SIG-M5 (cell line): ENCODE data around the gene NR3C1.

Source experiments
- DNase-seq: peaks from one replicate; lab custom pipeline; 2025; lab: John Stamatoyannopoulos, UW

NR3C1 gene

DNA sequence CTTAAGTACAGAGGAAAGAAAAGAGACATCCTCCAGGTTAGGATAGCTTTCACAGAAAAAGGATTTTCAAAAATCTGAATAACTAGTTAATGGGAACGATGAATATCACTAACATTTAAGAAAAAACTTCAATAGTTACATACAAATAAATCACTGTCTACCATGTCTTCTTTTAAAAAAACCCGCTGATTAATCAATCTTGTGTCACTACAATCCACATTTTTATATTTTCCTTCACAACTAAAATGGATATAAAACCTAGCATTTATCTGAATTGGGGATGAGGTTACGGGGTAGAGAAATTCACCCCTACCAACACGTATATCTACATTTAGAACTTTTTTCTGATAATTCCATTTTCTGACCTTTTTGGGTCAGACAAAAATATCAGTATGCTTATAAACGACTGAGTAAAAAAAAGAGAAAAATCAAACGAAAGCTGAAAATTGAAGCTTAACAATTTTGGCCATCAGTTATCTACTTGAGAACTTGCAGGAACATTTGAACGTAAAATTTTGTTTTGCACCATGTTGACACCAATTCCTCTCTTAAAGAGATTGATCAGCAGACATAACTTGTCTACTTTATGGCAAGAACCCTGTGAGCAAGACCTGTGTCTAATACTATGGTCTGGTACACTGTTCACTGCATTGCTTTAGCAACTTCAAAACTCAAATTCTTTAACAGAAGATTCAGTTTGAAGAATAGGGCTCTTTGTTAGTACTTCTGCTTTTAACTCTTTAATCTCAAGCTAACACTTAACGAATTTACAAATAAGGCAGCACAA lies 4.8 kb downstream of the NR3C1 start:
- no peak for DNase-seq

DNA sequence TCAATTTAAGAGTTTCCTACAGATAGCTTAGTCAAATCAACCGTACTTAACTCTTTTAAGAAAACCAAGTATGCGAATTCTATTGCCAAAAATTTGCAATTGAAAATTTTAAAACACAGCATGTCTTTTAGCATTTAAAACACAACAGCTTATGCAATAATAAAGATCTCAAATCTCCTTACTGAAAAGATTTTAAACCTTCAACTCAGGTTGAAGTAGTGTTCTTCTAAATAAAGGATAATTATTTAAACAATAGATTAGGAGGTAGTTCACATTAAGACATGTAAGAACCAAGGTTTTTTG lies 5.5 kb downstream of the NR3C1 start:
- DNase-seq, result no peak

DNA sequence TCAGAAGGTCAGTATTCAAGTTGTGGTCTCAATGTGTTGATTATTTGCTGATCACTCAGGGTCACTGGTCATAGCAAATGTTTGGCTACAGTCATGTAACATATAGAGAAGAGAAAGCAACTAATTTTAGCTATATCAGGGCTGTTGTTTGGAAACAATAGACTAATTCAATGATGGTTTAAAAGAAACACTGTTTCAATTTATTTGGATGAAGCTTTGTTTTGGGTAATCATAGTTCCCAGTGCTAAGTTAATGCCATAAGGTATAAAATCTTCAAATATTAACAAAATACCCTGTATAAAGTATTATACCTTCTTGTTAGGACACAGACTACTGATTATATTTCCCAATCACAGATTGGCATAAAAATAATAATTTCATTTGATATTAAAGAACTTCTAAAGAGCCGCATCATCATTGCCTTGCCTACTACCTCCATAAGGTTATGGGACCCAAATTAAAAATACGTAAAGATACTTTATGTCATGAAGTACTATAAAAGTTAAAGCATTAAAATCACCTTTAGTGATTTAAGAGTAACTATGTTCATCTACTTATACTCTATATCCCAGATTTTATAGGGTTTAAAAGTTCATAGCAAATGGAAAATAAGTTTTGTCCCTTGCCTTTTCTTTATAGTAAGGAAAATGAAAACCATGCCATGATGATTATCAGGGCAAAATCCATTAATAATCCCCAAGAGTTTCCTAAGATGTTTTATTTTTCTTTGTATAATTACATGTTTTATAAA lies 6.0 kb downstream of the NR3C1 start:
- no peak for DNase-seq

DNA sequence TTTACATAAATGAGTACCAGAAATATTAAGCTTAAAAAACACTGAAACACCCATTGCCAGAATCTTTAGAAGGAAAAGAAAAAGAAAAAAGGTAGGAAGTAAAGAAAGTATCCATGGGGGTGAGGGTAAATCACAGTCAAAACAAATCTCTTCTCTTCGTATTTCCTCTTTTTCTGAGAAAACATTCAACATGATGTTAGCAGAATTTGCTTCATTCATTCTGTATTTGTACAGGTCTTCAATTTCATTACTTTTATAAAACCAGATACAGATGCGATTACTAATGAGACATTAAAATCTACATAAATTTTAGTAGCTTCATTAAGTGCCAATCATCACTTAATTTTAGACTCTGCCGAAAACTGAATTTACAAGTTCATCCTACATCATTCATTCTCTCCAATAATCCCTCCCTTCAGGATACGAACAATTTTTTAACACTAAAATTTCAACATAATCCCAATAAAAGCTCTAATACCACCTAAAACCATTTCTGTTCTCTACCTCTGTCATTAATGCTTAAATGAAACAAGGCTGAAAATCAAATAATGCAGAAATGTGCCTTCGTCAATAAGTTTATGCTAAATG lies 7.0 kb downstream of the NR3C1 start:
- DNase-seq, result no peak

DNA sequence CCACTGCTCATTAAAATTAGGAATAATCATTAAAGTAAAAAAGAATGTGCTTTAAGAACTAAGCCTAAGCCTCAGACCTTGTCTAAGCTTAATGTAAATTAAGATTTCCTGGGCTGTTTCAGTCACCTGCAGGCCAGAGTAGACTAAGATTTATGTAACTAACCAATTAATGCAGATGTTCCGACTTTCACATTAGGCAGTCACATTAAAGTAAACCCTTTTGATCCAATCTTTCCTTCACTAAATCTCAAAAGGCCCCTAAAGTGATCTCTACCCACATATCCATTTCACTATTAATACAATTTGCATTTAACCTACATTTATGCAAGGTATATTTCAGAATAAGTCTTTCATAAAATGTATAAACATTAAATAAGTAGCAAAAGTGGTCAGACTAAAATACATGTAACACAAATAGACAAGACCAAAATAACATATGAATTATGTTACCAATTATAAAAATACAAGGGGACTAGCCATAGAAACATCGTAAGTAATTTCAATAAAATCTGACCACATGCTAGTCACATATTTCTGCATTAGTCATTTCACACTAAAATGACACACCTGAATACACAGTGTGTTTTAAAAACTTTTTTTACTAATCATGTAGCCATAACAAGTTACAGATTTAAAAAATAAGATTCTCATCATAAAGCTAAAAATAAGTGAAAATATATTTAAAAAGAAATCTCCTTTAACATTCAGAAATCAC lies 7.7 kb downstream of the NR3C1 start:
- DNase-seq, result no peak

DNA sequence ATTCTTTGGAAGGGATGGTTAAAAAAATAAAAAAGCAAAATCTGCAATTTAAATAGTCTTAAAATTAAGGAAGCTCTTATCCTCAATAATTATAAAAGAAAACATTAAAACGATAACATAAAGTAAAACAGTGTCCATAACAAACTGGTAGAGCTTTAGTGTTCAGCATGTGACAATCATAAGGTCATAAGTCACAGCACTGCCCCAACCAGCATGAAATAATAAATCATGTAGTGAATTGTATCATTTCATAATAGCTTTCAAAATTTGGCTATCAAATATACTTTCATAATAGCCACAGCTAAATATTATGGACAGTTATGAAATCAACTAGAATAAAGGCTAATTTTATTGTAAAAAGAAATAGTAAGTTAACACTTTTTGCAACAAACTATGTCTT lies 10.0 kb downstream of the NR3C1 start:
- DNase-seq, result no peak

DNA sequence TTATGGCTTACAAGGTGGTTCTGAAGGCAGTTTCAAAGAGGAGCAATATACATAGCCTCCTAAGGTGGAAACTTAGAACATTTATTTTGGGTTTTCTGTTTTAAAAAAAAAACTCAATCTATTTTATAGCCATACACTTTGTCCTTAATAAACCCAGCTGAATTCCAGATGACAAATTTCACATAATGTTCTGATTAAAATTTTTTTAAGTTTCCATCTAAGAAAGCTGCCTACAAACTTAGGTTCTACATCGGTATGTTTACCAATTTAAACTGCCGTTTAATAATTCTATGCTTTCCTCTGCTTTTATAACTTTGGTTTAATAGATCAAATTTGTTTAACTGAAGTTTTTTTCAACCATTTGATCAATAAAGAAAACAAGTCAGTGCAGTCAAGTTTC lies 12.5 kb downstream of the NR3C1 start:
- no peak for DNase-seq

DNA sequence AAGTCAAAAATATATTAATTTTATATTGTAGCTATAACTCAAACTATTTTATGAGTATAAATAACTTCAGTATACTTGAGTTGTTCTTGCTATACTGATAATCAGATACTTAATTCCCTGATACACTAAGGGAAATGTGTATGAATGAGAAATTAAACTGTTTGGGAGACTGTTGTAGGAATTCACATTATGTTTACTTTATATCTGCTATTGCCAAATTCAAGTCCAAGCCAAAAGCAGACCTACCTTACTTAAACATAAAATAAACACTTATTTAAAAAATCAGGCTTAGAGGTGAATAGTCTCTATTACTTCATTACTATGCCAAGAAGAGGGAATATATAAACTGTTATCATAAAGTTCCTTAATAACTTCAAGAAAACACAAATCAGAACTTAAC lies 13.2 kb downstream of the NR3C1 start:
- no peak for DNase-seq

DNA sequence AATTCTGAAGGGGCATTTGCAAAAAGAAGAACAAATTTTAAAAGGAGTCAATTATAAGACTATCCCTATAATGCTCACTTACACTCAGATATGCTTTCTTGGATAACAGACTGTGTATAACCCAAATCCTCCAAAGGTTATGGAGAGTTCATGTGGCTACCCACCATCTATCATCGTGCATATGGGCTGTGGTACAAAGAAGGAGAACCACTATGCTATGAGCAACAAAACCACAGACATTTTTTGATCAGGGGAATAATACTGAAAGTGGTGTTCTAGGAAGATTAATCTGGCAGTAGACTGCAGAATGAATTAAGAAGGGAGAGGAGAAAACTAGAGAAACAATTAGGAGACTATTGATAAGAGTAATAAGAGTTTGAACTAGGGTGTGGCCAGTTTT lies 16.8 kb downstream of the NR3C1 start:
- no peak for DNase-seq

DNA sequence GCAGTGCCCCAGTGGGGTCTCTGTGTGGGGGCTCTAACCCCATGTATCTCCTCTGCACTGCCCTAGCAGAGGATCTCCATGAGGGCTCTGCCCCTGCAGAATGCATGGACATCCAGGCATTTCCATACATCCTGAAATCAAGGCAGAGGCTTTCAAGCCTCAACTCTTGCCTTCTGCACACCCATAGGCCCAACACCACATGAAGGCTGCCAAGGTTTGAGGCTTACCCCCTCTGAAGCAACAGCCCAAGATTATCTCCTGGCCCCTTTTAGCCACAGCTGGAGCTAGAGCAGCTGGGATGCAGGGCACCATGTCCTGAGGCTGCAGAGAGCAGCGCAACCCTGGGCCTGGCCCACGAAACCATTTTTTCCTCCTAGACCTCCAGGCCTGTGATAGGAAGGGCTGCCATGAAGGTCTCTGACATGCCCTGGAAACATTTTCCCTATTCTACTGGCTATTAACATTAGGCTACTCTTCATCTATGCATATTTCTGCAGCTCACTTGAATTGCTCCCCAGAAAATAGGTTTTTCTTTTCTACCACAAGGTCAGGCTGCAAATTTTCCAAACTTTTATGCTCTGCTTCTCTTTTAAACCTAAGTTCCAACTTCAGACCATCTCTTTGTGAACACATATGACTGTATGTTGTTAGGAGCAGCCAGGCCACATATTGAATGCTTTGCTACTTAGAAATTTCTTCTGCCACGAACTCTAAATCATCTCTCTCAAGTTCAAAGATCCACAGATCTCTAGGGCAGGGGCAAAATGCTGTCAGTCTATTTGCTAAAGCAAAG lies 18.4 kb downstream of the NR3C1 start:
- no peak for DNase-seq

DNA sequence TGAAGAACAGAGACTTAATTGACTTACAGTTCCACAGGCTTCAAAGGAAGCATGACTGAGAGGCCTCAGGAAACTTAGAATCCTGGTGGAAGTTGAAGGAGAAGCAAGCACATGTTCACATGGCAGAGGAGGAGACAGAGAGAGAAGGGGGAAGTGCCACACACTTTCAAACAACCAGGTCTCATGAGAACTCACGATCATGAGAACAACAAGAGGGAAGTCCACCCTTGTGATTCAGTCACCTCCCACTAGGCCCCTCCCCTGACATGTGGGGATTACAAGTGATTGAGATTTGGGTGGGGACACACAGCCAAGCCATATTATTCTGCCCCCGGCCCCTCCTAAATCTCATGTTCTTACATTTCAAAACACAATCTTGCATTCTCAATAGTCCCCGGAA lies 19.5 kb downstream of the NR3C1 start:
- DNase-seq, result no peak

DNA sequence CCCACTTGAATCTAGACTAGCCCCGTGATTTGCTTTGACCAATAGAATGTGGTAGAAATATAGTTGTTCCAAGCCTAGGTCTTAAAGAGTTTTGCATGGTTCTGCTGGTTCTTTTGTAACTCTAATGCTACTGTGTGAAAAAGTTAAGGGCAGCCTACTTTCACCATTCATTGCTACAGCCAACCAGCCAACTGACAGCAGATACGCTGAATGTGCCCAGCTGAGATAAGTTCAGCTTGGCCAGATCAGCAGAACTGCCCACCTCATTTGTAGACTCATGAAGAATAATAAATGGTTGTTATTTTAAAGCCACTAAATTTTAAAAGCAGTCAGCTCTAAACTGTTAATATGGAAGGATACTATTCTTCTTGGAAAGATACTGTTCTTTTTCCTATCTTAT lies 23.9 kb downstream of the NR3C1 start:
- DNase-seq, result no peak

DNA sequence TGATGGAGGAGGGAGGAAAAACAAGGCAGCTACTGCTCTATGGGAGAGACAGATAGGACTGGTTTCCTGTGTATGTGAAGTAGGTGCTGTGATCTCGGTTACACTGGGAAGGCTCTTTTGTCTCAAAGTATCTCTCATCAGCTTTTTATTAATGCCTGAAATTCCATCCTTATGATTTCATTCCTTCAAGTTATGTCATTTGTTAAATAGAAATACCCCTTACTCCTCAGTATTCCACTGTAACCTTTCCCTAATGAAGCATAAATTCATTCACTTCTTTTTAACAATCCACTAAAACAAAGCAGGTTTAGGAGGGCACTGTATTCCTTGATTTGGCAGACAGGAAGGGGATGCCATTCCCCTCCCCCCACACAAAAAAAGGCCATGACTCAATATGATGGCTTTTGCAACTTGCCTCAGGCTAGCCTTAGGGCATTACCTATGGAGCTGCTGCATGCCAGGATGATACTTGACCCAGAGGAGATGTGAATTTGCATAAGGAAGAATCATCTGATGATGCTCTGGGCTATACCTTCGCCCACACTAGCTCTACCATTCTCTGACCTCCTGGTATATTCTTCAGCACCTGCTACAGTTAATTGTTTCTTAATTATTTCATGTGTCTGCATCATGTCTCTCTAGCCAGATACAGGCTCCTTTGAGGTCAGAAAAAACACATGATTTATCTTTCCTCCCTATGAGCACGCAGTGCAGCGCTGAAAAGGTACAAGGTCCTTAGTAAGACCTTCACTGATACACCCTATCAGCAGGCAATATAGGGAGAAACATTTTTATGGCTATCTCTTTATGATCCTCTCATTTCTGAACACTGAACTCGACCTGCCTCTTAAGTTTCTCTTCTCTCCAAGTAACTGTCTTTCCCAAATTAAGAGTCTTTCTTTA lies 26.3 kb downstream of the NR3C1 start:
- DNase-seq, result no peak

DNA sequence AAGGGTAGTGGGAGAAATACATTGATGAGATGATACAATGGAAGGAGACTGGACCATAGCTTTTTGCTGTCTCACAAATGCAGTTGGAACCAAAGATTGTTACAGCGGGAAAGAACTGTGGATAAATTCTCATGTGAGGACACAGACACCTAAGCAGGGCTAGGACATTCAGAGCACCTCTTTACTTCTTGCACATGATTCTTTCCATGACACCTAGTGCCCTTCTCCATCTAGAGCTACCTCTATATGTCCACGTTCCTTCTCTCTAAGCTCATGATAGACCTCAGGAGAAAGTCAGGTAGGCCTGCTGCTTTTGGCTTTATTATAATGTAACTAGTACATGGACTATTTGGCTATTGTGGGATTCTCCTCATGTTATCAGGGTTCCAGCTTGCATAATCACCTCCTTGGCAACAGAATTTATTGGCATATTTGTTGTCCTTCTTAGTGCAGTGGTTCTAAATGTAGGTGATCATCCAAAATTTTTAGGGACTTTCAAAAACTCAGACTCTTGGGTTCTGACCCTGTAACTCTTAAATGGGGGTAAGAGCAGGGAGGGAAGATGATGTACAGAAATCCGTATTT lies 27.2 kb downstream of the NR3C1 start:
- no peak for DNase-seq

DNA sequence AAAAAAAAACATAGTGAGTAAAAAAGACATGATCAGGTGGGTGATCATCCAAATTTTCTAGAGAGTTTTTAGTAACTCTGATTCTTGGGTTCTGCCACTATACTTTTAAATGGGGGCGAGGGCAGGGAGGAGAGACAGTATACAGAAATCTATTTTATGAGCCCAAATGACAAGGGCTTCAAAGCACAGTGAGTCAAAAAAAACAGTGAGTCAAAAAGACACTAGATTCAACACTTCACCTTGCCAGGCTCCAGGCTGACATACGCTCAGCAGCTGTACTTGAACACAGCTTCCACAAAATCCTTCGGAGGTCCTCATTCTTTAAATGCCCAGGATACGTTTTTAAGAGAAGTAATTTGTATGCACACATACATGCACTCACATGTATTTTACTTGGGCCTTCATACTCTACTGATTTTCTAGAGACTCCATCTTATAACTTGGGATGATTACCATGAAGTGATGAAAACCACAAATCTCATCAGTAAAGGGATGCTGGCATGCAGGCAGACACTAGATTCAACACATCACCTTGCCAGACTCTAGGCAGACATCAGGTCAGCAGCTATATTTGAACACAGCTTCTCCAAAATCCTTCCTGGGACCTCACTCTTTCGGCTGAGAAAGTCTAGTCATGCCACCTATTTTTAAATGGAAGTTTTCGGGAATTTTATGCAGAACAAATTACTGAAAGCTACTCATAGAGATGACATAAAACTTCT lies 28.8 kb downstream of the NR3C1 start:
- no peak for DNase-seq

DNA sequence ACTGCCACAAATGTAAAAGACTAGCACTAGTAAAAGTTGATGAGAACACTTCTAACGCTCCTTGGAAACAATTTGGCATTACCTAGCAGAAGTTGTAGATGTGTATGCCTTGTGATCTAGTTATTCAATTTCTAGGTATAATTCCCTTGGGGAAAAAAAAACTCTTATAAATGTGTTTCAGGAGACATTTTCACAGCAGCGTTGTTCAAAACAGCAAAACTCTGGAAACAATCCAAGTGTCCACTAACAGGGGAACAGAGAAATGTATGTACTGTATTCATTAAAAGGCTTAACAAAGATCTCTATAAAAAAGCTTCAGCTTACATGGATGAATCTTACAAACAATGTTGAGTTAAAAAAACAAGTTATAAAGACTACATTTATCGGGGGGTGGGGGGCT lies 30.4 kb downstream of the NR3C1 start:
- DNase-seq, result no peak

DNA sequence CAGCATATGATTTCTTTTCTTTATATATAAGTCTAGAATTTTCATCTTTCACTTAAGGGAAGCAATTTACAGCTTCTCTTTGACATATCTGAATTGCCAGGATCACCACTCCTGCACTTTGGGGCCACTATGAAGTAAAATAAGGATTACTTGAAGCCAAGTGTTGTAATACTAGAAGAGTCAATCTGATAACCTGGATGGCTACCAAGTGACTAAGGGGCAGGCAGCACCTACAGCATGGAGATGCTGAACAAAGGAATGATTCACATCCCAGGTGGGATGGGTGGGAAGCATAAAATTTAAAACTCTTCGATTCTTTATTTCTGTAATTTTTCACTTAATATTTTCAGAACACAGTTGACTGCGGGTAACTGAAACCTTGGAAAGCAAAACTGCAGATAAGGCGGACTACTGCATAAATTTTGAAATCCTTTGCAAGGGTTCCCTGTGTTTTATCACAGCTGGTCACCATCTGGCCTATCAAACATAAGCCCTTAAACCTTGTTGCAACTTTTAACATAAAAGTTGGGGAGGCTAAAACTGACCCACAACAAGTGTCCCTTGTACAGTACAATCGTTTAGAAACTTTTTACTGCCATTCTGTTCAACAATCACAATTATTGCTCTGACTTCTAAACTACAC lies 31.2 kb downstream of the NR3C1 start:
- DNase-seq, result no peak

DNA sequence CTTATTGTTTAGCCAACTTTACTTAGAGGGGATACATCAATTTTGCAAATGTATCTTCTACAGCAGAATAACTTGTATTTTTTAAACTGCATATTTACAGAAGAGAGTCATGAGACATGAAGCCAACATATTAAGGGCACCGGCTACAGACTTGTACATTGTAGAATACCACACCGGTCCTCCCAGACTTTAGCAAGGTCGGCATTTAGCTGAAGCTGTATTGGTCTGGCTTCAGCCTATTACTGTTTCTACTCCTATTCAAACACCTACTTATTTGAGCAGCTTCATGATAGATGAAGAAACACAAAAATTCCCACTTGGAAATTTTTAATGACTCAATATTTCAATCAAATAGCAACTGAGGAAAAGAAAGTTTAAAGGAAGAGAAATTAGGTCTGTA lies 33.0 kb downstream of the NR3C1 start:
- DNase-seq, result no peak

DNA sequence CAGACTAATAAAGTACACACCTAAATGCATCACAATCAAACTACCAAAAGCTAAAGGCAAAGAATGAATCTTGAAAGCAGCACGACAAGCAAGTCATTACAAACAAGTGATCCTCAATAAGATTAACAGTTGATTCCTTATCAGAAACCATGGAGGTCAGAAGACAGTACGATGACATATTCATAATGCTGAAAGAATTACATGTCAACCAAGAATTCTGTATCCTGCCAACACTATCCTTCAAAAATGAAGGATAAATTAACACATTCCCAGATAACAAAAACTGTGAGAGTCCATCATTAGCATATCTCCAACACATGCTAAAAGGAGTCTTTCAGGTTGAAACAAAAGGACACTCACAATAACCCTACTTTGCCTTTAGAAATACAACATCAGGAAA lies 39.4 kb downstream of the NR3C1 start:
- no peak for DNase-seq
